ENCODE results near the gene NEK6. TPM values are rescaled to one million over a fixed set of nuclear protein-coding genes. Genes with fewer than 3 reads are reported as not detected.
"Not testable (repeated sequence)": the region's sequence is repeated elsewhere in the genome, so short reads cannot be mapped to it uniquely, and the experiment has no call there.

The NEK6 gene
- total RNA-seq, 1 donor from 2014 or later, result 137 TPM

DNA sequence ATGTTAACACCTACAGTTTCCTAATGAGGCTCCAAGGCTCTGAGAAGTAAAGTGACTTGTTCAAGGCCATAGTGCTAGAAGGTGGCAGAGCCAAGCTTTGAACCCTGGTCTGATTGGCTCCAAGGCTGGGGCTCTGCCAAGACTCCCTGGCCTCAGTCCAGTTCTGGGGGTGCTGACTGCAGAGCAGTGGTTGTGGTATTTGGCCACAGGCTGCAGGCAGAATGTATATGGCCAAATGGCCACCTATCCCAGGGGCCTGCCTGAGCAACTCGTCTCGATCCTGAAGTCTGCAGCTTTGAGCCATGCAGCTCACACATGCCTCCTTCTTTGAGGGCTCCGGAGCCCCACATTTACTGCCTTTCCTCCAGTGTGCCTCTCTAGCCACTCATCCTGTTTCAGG is 9.7 kb upstream of the NEK6 start:
- no peak for DNase-seq
- peaks cover 1% of the 10 kb centered on the region for H3K4me1 ChIP-seq
- ATAC-seq, result no peak
- TF ChIP-seq, protein P1, sequence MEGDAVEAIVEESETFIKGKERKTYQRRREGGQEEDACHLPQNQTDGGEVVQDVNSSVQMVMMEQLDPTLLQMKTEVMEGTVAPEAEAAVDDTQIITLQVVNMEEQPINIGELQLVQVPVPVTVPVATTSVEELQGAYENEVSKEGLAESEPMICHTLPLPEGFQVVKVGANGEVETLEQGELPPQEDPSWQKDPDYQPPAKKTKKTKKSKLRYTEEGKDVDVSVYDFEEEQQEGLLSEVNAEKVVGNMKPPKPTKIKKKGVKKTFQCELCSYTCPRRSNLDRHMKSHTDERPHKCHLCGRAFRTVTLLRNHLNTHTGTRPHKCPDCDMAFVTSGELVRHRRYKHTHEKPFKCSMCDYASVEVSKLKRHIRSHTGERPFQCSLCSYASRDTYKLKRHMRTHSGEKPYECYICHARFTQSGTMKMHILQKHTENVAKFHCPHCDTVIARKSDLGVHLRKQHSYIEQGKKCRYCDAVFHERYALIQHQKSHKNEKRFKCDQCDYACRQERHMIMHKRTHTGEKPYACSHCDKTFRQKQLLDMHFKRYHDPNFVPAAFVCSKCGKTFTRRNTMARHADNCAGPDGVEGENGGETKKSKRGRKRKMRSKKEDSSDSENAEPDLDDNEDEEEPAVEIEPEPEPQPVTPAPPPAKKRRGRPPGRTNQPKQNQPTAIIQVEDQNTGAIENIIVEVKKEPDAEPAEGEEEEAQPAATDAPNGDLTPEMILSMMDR (IDR thresholded peaks at IDR 0.05), result no peak
- no peaks in the 10 kb centered on the region for H3K36me3 ChIP-seq
- H3K9me3 ChIP-seq, result no peaks in the 10 kb centered on the region
- no peak overlapping the region for H3K27ac ChIP-seq
- no peaks in the 10 kb centered on the region for H3K27me3 ChIP-seq
- intact Hi-C loops (cut with DNase I), result no loop called here
- H3K4me3 ChIP-seq, result no peak overlapping the region

DNA sequence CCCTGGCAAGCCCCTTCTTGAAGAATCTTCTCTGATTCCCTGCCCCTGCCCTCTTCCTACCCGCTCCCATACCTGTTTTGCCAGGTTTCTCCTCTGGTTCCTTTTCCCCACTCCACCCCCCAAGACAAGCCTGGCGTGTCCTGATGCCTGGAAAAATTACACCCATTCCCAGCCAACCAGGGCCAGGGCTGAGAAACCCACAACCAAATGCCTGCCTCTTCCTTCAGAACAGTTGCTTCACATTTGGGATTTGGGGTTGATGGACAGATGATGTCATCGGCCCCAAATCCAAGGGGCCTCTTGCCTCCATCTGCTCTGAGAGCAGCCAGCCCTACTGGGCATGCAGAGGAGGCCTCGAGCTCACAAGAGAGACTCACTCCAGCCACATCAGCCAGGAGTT is 8.8 kb upstream of the NEK6 start:
- no peaks in the 10 kb centered on the region for H3K9me3 ChIP-seq
- no peaks in the 10 kb centered on the region for H3K27me3 ChIP-seq
- intact Hi-C loops (cut with DNase I), result no loop called here
- TF ChIP-seq, protein P1 (IDR thresholded peaks at IDR 0.05), result no peak
- no peak for ATAC-seq
- H3K36me3 ChIP-seq, result no peaks in the 10 kb centered on the region
- H3K4me3 ChIP-seq, result no peak overlapping the region
- DNase-seq, result no peak
- no peaks in the 10 kb centered on the region for H3K4me1 ChIP-seq
- H3K27ac ChIP-seq, result no peak overlapping the region

DNA sequence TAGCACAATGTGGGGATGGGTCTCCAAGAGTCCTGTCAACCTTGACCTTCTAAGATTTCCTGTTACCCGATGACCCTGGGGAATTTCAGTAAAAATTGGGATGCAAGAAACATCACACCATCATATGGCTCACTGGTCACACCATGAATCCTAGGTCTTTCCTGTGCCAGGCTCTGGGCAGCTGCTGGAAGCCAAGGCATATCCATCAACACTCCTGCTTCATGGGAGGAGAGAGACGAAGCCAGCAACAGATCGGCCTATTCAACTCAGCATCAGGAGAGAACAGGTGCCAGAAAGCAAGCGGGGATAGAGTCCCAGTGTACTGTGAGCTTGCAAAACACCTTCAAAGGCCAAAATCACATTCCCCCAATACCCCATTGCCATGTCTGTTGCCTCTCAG is 6.5 kb upstream of the NEK6 start:
- Histone ChIP-seq H3K27me3 (no peaks in the 10 kb centered on the region), H3K9me3 (no peaks in the 10 kb centered on the region), H3K4me3 (no peak overlapping the region), H3K27ac (no peak overlapping the region), H3K4me1 (no peaks in the 10 kb centered on the region), H3K36me3 (no peaks in the 10 kb centered on the region)
- no peak for DNase-seq
- TF ChIP-seq, protein P1 (IDR thresholded peaks at IDR 0.05), result no peak
- ATAC-seq, result no peak
- intact Hi-C loops (cut with DNase I), result no loop called here

DNA sequence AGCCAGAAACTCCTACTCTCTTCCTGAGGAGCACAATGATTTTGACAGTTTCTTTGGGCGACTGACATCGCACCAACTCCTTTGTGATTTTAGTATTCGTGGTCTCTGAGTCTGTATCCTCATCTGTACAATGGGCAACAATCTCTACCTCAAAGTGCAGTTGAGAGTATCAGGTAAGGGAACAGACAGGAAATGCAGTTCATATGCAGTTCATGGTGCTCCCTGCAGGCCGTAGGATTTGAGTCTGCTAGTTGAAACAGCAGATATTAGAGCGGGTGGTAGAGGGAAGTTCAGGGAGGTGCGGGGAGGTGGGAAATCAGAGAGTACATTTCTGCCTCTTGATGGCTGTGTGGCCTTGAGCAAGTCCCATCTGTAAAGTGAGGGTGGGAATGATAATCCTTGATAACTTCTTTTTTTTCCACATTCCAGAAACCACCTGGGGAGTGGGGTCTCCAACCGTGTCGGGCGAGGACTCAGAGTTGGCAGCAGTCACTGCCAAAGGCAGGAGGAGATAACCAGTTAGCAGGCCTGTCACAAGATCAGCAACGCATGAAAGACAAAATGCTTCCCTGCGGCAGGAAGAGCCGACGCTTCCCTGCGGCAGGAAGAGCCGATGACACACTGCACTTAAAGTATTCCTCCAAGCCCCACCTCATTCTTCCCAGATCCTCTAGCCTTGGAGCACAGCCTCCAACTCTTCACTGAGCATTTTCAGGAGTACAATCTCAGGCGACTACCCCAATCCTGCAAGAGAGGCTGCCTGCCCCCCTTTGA is 6.0 kb upstream of the NEK6 start:
- no peak for DNase-seq
- Histone ChIP-seq H3K9me3 (no peaks in the 10 kb centered on the region), H3K4me1 (no peaks in the 10 kb centered on the region), H3K27me3 (no peaks in the 10 kb centered on the region), H3K27ac (no peak overlapping the region), H3K4me3 (no peak overlapping the region), H3K36me3 (no peaks in the 10 kb centered on the region)
- intact Hi-C loops (cut with DNase I), result no loop called here
- TF ChIP-seq, protein P1 (IDR thresholded peaks at IDR 0.05), result no peak
- no peak for ATAC-seq

DNA sequence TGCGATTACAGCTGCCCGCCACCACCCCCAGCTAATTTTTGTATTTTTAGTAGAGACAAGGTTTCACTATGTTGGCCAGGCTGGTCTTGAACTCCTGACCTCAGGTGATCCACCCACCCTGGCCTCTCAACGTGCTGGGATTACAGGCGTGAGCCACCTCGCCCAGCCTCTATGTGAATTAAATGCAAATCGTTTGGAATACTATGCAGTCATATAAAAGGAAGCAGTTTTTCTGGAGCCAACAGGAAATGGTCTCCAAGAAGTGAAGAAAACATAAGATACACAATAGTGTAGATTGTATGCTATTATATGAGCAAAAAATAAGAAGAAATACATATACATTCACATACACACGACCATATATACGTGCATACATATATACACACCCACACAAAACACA is 4.9 kb upstream of the NEK6 start:
- H3K4me1 ChIP-seq; H3K27me3 ChIP-seq; H3K4me3 ChIP-seq; H3K9me3 ChIP-seq; H3K27ac ChIP-seq; H3K36me3 ChIP-seq; ATAC-seq; intact Hi-C loops (cut with DNase I); DNase-seq: not testable (repeated sequence)

DNA sequence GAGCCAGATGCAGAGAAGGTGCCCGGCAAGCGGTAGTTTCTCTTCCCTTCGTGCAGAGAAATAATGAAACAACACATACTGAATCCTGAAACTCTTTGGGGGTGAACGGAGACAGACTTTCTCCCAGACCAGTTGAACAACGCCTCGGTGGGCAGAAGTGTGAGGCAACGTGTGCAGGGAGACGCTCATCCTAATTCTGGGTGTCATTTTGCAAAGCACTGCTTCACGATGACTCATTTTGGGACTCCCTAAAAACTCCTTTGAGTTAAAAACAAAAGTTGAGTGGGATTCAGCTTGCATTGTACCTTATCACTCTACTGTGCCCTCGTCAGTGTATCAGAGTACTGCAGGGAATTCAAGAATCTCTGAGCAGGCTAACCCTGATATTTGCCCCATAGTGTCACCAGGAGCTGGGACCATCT is 3.5 kb upstream of the NEK6 start:
- intact Hi-C loops (cut with DNase I), result no loop called here
- Histone ChIP-seq H3K9me3 (no peaks in the 10 kb centered on the region), H3K27ac (no peak overlapping the region), H3K27me3 (no peaks in the 10 kb centered on the region), H3K36me3 (no peaks in the 10 kb centered on the region), H3K4me3 (no peak overlapping the region), H3K4me1 (peaks cover 4% of the 10 kb centered on the region)
- TF ChIP-seq, protein P1 (IDR thresholded peaks at IDR 0.05), result no peak
- no peak for ATAC-seq
- DNase-seq, result no peak
